GM23338 (cell line): Measurements from ENCODE around the gene DMD.

Experiments
- ETS1 ChIP-seq: IDR thresholded peaks from 2 replicates; pipeline ENCODE4 v1.6.1; 2016; ENCODE audit warnings: antibody characterized with exemption
- EZH2 ChIP-seq: fragments of 200-600 bp; sonication (generic); IDR thresholded peaks from one replicate; pipeline ENCODE4 v1.8.0; 2017; ENCODE audit warnings: antibody characterized with exemption, mild to moderate bottlenecking, low read depth; ENCODE audit not compliant: unreplicated experiment
- JUNB ChIP-seq: IDR thresholded peaks from one replicate; pipeline ENCODE4 v1.6.1; 2016; ENCODE audit warnings: antibody characterized with exemption; ENCODE audit not compliant: unreplicated experiment
- POLR2AphosphoS5 ChIP-seq: IDR thresholded peaks from 2 replicates; pipeline ENCODE4 v1.6.1; 2016; ENCODE audit warnings: antibody characterized with exemption, low read depth
- REST ChIP-seq: IDR thresholded peaks from one replicate; pipeline ENCODE4 v1.6.1; 2018; ENCODE audit warnings: antibody characterized with exemption; ENCODE audit not compliant: unreplicated experiment
- STAT1 ChIP-seq: IDR thresholded peaks from one replicate; pipeline ENCODE4 v1.6.1; 2016; ENCODE audit warnings: antibody characterized with exemption; ENCODE audit not compliant: unreplicated experiment
- TF ChIP-seq, protein P1 (sequence below), 2 experiments: fragments of 200-600 bp in 1 of 2; sonication (generic) in 1 of 2; conservative IDR thresholded peaks; 2 replicates each; pipeline versions ENCODE4 v1.5.1 to v1.6.1; 2016 to 2017; ENCODE audit warnings: antibody characterized with exemption in 2 of 2, low read depth in 2 of 2, mild to moderate bottlenecking in 2 of 2, moderate library complexity in 1 of 2

DNA sequence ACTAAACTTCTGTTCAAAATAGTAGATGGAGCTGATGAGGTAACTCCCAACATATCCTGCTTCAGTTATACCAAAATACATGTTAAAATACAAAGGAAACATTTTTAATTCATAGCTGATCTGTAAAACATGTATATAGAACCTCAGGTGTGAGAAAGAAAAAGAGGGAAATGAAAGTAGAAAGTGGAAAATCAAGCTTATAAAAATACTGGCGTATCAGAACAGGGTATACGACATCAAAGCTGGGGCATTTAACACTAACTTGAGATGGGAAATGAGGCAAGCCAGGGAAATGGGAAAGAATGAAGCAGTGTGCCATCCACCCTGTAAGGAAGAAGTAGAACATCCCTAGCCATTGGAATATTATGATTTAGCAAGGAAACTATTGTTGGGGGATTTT is 767.5 kb downstream of the DMD start:
- TF ChIP-seq, protein P1, sequence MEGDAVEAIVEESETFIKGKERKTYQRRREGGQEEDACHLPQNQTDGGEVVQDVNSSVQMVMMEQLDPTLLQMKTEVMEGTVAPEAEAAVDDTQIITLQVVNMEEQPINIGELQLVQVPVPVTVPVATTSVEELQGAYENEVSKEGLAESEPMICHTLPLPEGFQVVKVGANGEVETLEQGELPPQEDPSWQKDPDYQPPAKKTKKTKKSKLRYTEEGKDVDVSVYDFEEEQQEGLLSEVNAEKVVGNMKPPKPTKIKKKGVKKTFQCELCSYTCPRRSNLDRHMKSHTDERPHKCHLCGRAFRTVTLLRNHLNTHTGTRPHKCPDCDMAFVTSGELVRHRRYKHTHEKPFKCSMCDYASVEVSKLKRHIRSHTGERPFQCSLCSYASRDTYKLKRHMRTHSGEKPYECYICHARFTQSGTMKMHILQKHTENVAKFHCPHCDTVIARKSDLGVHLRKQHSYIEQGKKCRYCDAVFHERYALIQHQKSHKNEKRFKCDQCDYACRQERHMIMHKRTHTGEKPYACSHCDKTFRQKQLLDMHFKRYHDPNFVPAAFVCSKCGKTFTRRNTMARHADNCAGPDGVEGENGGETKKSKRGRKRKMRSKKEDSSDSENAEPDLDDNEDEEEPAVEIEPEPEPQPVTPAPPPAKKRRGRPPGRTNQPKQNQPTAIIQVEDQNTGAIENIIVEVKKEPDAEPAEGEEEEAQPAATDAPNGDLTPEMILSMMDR (conservative IDR thresholded peaks at IDR 0.05; ENCODE audit: low read depth in 2 of 2), result no peak
- TF ChIP-seq JUNB, result no peak
- TF ChIP-seq REST, result no peak
- no peak for TF ChIP-seq POLR2AphosphoS5
- TF ChIP-seq EZH2, result no peak
- TF ChIP-seq ETS1, result no peak
- TF ChIP-seq STAT1, result no peak
